Measurements from ENCODE around the gene CCDC50.

DNA sequence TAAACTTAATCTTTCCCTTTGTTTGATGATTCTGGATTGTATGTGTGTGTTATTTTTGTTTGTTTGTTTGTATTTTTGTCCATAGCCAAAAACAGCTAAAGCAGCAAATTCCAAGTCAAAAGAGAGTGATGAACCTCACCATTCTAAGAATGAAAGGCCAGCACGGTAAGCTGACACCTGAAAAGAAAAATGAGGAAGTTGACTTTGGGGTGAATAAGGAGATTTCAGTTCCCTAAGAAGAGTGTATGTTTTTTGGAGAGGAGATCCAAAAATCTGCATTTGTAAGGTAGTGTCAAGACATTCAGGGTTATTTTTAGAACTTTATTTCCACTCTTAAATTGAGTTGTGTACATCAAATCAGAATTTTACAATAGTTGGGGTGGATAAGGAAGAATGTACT is 53.5 kb downstream of the CCDC50 start:
- TF ChIP-seq, protein P1, sequence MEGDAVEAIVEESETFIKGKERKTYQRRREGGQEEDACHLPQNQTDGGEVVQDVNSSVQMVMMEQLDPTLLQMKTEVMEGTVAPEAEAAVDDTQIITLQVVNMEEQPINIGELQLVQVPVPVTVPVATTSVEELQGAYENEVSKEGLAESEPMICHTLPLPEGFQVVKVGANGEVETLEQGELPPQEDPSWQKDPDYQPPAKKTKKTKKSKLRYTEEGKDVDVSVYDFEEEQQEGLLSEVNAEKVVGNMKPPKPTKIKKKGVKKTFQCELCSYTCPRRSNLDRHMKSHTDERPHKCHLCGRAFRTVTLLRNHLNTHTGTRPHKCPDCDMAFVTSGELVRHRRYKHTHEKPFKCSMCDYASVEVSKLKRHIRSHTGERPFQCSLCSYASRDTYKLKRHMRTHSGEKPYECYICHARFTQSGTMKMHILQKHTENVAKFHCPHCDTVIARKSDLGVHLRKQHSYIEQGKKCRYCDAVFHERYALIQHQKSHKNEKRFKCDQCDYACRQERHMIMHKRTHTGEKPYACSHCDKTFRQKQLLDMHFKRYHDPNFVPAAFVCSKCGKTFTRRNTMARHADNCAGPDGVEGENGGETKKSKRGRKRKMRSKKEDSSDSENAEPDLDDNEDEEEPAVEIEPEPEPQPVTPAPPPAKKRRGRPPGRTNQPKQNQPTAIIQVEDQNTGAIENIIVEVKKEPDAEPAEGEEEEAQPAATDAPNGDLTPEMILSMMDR (IDR thresholded peaks at IDR 0.05; ENCODE audit: low read depth, low read length, poor library complexity, severe bottlenecking): no peak
- TF ChIP-seq EZH2phosphoT487 (IDR thresholded peaks at IDR 0.05; ENCODE audit: borderline replicate concordance, low read length): no peak
